HG03342 (cell line): Measurements from ENCODE around the gene NAA35.

Source experiments
- ATAC-seq: cut with Tn5 transposase; IDR thresholded peaks from one replicate; pipeline ENCODE4 v1.9.1; 2021; ENCODE audit warnings: mild to moderate bottlenecking, moderate library complexity; ENCODE audit not compliant: unreplicated experiment

Gene NAA35

DNA sequence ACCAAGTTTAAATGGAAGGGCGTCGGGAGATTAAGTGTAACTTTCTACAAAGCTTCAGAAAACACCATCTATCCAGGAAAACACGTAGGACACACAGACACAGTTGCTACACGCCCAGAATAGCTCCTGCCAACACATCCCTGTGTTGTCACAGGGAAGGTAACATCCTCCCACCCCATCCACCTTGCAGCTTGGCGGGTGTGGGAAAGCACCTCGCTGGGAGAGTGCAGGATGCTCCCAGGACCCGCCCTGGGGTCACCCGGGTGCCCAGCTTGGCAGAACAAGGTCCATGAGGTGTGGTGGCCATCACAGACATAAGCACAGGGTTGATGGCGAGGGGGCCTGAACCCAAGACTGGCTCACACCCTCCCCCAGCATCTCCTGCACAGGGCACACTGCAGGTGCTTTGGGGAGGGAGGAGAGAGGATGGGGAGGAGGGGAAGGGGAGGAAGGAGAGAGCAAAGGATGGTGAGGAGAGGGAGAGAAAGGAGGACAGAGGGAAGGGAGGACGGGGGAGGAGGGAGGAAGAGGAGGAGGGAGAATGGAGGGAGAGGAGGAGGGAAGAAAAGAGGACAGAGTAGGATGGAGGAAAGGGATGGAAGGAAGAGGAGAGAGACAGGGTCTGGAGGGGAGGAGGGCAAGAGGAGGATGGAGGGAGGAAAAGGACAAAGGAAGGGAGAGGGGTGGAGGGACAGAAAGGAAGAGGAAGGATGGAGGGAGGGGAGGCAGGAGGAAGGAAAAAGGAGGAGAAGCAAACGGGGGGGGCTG lies 121.2 kb downstream of the NAA35 start:
- no peak for ATAC-seq

DNA sequence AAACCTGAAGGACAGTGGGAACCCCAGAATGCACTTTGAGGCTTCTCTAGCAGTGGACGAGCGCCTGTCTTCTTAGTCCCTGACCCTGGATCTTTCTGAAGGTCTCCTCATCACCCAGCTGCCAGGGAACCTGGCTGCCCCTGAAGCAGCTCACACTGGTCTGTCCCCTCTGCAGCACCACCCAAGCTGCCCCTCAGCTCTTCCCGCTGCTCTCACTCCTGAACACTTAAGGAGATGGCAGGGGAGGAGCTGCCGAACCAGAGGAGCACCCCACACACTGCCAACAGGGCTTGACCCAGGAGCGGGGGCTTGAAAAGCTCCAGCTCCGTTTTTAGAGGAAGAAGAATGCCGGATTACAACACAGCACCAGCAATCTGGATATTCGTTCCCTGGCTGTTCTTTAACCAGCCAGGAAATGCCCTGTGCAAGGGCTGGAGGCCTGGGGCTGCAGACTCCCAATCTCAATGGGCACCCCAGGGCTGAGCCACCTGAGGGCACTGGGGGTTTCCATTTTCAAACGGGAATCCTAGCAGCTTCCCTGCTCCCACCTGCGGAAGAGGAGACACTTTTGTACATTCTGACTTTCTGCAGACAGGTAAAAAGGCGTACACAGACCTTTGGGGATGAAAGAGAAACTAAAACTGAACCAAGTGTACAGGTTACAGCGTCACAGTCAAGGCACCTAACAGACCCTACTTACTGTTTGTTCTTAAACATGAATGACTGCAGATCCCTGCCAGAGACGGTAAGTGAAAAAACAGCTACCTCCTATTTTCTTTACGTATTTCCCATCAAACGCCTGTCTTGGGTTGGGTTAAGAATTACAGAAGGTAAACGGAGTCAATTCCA lies 122.1 kb downstream of the NAA35 start:
- no peak for ATAC-seq

DNA sequence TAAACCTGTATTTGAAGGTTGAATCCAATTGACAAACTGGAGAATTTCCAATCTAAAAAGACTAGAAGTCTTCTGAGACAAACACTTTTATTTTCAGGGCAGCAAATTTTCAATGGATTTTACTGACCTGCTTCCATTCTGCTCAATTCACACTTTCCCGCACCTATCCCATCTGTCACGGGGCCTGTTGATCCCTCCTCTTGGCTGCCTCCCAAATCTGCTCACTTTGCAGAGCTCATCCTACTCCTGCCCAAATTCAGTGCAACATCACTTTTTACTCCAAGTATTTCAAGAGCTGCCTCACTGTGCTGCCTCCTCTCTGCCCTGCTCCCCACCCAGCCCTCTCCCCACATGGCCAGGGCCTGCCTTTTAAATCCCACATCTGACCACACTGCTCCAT lies 123.3 kb downstream of the NAA35 start:
- no peak for ATAC-seq

DNA sequence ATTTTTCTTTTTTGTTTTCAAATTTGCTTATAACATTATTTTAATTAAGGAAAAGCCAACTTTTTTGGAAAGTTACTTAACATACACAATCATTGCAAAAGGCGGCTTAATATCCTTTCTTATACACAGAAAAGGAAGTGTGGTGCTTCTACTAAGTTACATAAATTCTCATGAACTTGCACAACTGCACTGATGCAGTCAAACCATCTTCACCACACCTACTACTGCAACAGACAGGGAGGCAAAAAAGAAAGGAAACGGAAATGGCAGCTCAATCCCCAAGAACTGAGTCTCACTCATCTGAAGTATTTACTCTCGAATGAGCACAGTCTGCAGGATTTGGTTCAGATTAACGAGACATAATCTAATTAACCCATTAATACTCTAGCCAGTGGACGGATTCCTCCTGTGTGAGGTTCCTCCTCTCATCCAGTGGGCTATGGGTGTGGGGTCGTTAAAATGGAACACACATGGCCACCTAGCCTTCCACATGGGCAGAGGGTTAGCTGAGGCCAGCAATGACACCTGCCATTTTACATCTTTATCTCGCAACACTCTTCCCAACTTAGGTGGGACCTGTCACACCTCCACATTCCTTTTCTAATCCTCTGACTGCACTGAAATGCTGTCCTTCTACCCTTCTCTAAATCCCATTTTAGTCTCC lies 128.4 kb downstream of the NAA35 start:
- ATAC-seq: no peak
